Measurements from ENCODE around the gene LCN15. TPM values are rescaled to one million over a fixed set of nuclear protein-coding genes. Genes with fewer than 3 reads are reported as not detected.

LCN15 gene
- total RNA-seq, 4 donors from 2014 or later = 6.4 to 11.9 TPM; not detected in 2

- in situ Hi-C loops (cut with MboI; ENCODE audit: low pct_ligation_motif_present in 1 of 4, low pct_unique_long_range_greater_than_20kb in 1 of 4, low sequenced_read_pairs in 3 of 4) = no loop called here
- H3K4me1 ChIP-seq = peaks cover 17 to 44% (median 37%) of the 10 kb centered on the region in 4 donors
- peaks cover 0 to 22% (median 9%) of the 10 kb centered on the region in 4 donors for H3K36me3 ChIP-seq
- no peak for DNase-seq
- no peak overlapping the region for H3K4me3 ChIP-seq
- H3K27me3 ChIP-seq = peaks cover 9% of the 10 kb centered on the region
- intact Hi-C loops (cut with DNase I; ENCODE audit: low total_unique reads) = no loop called here
- no peak for TF ChIP-seq POLR2A (IDR thresholded peaks at IDR 0.05)
- TF ChIP-seq EP300 (IDR thresholded peaks at IDR 0.05; ENCODE audit: low read depth) = no peak
- TF ChIP-seq CTCF (IDR thresholded peaks at IDR 0.05) = no peak
- TF ChIP-seq POLR2AphosphoS5 (IDR thresholded peaks at IDR 0.05) = no peak
- H3K27ac ChIP-seq = no peak overlapping the region
- 91% methylated on average over 11 of the region's 32 CpGs; no CpG with 5 or more reads in 1 of the 2 donors for WGBS, 2 donors (ENCODE audit: low coverage in 1 of 2)
- no peaks in the 10 kb centered on the region for H3K9me3 ChIP-seq
Observed at GRCh38 chr9:136723362-136723976, 40.8 kb downstream of the LCN15 start.

GRCh38 chr9:136722969-136723356, 41.4 kb downstream of the LCN15 start:
- in situ Hi-C loops (cut with MboI; ENCODE audit: low pct_ligation_motif_present in 1 of 4, low pct_unique_long_range_greater_than_20kb in 1 of 4, low sequenced_read_pairs in 3 of 4) (no loop called here), intact Hi-C loops (cut with DNase I; ENCODE audit: low total_unique reads) (loop anchor here (1.0 kb wide), 1 partner anchor 48 kb away; no protein-coding TSS in a partner anchor)
- no peak for TF ChIP-seq POLR2AphosphoS5 (IDR thresholded peaks at IDR 0.05)
- TF ChIP-seq EP300 (IDR thresholded peaks at IDR 0.05; ENCODE audit: low read depth) = no peak
- no peak for TF ChIP-seq CTCF (IDR thresholded peaks at IDR 0.05)
- no peak for TF ChIP-seq POLR2A (IDR thresholded peaks at IDR 0.05)
- no peak overlapping the region for H3K4me3 ChIP-seq
- 91% methylated on average over 24 of the region's 24 CpGs; no CpG with 5 or more reads in 1 of the 2 donors for WGBS, 2 donors (ENCODE audit: low coverage in 1 of 2)
- no peaks in the 10 kb centered on the region for H3K9me3 ChIP-seq
- peaks cover 17 to 44% (median 34%) of the 10 kb centered on the region in 4 donors for H3K4me1 ChIP-seq
- peaks cover 9% of the 10 kb centered on the region for H3K27me3 ChIP-seq
- no peak overlapping the region for H3K27ac ChIP-seq
- H3K36me3 ChIP-seq = peaks cover 0 to 22% (median 9%) of the 10 kb centered on the region in 4 donors
- no peak for DNase-seq

GRCh38 chr9:136722093-136722968, 42.0 kb downstream of the LCN15 start:
- no peak overlapping the region for H3K27ac ChIP-seq
- peaks cover 17 to 42% (median 33%) of the 10 kb centered on the region in 4 donors for H3K4me1 ChIP-seq
- DNase-seq = no peak
- intact Hi-C loops (cut with DNase I; ENCODE audit: low total_unique reads) = loop anchor here (1.0 kb wide), 1 partner anchor 47 kb away; no protein-coding TSS in a partner anchor
- H3K27me3 ChIP-seq = peaks cover 12% of the 10 kb centered on the region
- H3K4me3 ChIP-seq = no peak overlapping the region
- in situ Hi-C loops (cut with MboI; ENCODE audit: low pct_ligation_motif_present in 1 of 4, low pct_unique_long_range_greater_than_20kb in 1 of 4, low sequenced_read_pairs in 3 of 4) = no loop called here
- no peaks in the 10 kb centered on the region for H3K9me3 ChIP-seq
- TF ChIP-seq CTCF (IDR thresholded peaks at IDR 0.05) (no peak), POLR2A (IDR thresholded peaks at IDR 0.05) (no peak), POLR2AphosphoS5 (IDR thresholded peaks at IDR 0.05) (no peak), EP300 (IDR thresholded peaks at IDR 0.05; ENCODE audit: low read depth) (no peak)
- WGBS, 2 donors (ENCODE audit: low coverage in 1 of 2) = 76% methylated on average over 27 of the region's 31 CpGs; no CpG with 5 or more reads in 1 of the 2 donors
- H3K36me3 ChIP-seq = peaks cover 0 to 22% (median 9%) of the 10 kb centered on the region in 4 donors

Data from transverse colon (tissue), 4 donors.